Measurements from ENCODE around the gene SEL1L3. TPM values are rescaled to one million over a fixed set of nuclear protein-coding genes. Genes with fewer than 3 reads are reported as not detected.

The SEL1L3 gene
- total RNA-seq, 6 experiments from 2014 or later, result 5.0 to 33.6 (median 13.3) TPM

GRCh38 chr4:25807102-25807728 is 55.6 kb downstream of the SEL1L3 start:
- no peak overlapping the region for H3K4me3 ChIP-seq
- peaks cover 0 to 6% (median 0%) of the 10 kb centered on the region in 4 donors for H3K36me3 ChIP-seq
- peak in 2 of 4 donors; percentile 10 to 62 for ATAC-seq
- H3K27me3 ChIP-seq, result no peaks in the 10 kb centered on the region
- DNase-seq, result no peak
- TF ChIP-seq POLR2A (IDR thresholded peaks at IDR 0.05) (no peak), CTCF (IDR thresholded peaks at IDR 0.05) (no peak)
- no peaks in the 10 kb centered on the region for H3K4me1 ChIP-seq
- no peak overlapping the region for H3K27ac ChIP-seq
- WGBS (ENCODE audit: insufficient coverage, low coverage, low lambda C conversion rate, missing lambda C conversion rate), result 58% methylated on average over 8 of the region's 8 CpGs
- intact Hi-C loops (cut with DNase I), result no loop called here
- H3K9me3 ChIP-seq, result no peaks in the 10 kb centered on the region

GRCh38 chr4:25805255-25805860 is 57.4 kb downstream of the SEL1L3 start:
- TF ChIP-seq CTCF (IDR thresholded peaks at IDR 0.05), result no peak
- no peak for TF ChIP-seq POLR2A (IDR thresholded peaks at IDR 0.05)

GRCh38 chr4:25803720-25804225 is 59.0 kb downstream of the SEL1L3 start:
- Histone ChIP-seq H3K4me1 (no peaks in the 10 kb centered on the region), H3K36me3 (peaks cover 0 to 6% (median 0%) of the 10 kb centered on the region in 4 donors), H3K27ac (no peak overlapping the region), H3K4me3 (no peak overlapping the region), H3K9me3 (no peaks in the 10 kb centered on the region), H3K27me3 (no peaks in the 10 kb centered on the region)
- intact Hi-C loops (cut with DNase I), result no loop called here
- WGBS (ENCODE audit: insufficient coverage, low coverage, low lambda C conversion rate, missing lambda C conversion rate), result 72% methylated on average over 3 of the region's 3 CpGs
- ATAC-seq (no peak), DNase-seq (no peak)
- TF ChIP-seq POLR2A (IDR thresholded peaks at IDR 0.05) (no peak), CTCF (IDR thresholded peaks at IDR 0.05) (no peak)

More at GRCh38 chr4:25805255-25805860, 57.4 kb downstream of the SEL1L3 start:
- no peaks in the 10 kb centered on the region for H3K27me3 ChIP-seq
- H3K4me3 ChIP-seq, result no peak overlapping the region
- ATAC-seq (peak in 2 of 4 donors; percentile 41 to 57), DNase-seq (no peak)
- no peak overlapping the region for H3K27ac ChIP-seq
- H3K36me3 ChIP-seq, result peaks cover 0 to 6% (median 0%) of the 10 kb centered on the region in 4 donors
- H3K4me1 ChIP-seq, result no peaks in the 10 kb centered on the region
- intact Hi-C loops (cut with DNase I), result no loop called here
- 52% methylated on average over 5 of the region's 6 CpGs for WGBS (ENCODE audit: insufficient coverage, low coverage, low lambda C conversion rate, missing lambda C conversion rate)
- no peaks in the 10 kb centered on the region for H3K9me3 ChIP-seq

GRCh38 chr4:25801594-25801993 is 61.2 kb downstream of the SEL1L3 start:
- no peak for TF ChIP-seq POLR2A (IDR thresholded peaks at IDR 0.05)
- Histone ChIP-seq H3K4me3 (no peak overlapping the region), H3K4me1 (no peaks in the 10 kb centered on the region), H3K27me3 (no peaks in the 10 kb centered on the region), H3K36me3 (peaks cover 0 to 6% (median 1%) of the 10 kb centered on the region in 4 donors), H3K27ac (no peak overlapping the region), H3K9me3 (no peaks in the 10 kb centered on the region)
- ATAC-seq, result peak in 1 of 4 donors; percentile 27
- DNase-seq, result no peak
- intact Hi-C loops (cut with DNase I), result no loop called here

GRCh38 chr4:25800245-25800644 is 62.5 kb downstream of the SEL1L3 start:
- ATAC-seq (no peak), DNase-seq (no peak)
- Histone ChIP-seq H3K4me3 (no peak overlapping the region), H3K27ac (no peak overlapping the region), H3K36me3 (peaks cover 0 to 6% (median 1%) of the 10 kb centered on the region in 4 donors), H3K4me1 (no peaks in the 10 kb centered on the region), H3K9me3 (no peaks in the 10 kb centered on the region), H3K27me3 (no peaks in the 10 kb centered on the region)
- WGBS (ENCODE audit: insufficient coverage, low coverage, low lambda C conversion rate, missing lambda C conversion rate), result 84% methylated on average over 2 of the region's 2 CpGs
- TF ChIP-seq POLR2A (IDR thresholded peaks at IDR 0.05), result no peak
- no peak for TF ChIP-seq CTCF (IDR thresholded peaks at IDR 0.05)
- intact Hi-C loops (cut with DNase I), result no loop called here
